NCI-H146 treated with DMSO at 0.1 percent for 48 hours (cell line): ENCODE results near the gene U2AF1L4.

Experiments
- DNase-seq: peaks from one replicate; lab custom pipeline; 2025; ENCODE audit not compliant: unreplicated experiment; lab: John Stamatoyannopoulos, UW

The U2AF1L4 gene

GRCh38 chr19:35714601-35715354 is 30.4 kb downstream of the U2AF1L4 start:
- peak; percentile 13 for DNase-seq

GRCh38 chr19:35713904-35714495 is 31.2 kb downstream of the U2AF1L4 start:
- DNase-seq: no peak

GRCh38 chr19:35713506-35713850 is 31.7 kb downstream of the U2AF1L4 start:
- DNase-seq: no peak

- DNase-seq: no peak
Measured at GRCh38 chr19:35712567-35713505, 32.4 kb downstream of the U2AF1L4 start.

- no peak for DNase-seq
Measured at GRCh38 chr19:35710784-35711723, 34.2 kb downstream of the U2AF1L4 start.

- no peak for DNase-seq
Measured at GRCh38 chr19:35708391-35708790, 36.8 kb downstream of the U2AF1L4 start.

GRCh38 chr19:35704218-35704617 is 41.0 kb downstream of the U2AF1L4 start, which contains the start of gene ZBTB32:
Gene ZBTB32, plus strand, starts transcription at chr19:35704558. Its CDS starts 10,069 bp downstream, at chr19:35714627.
- no peak for DNase-seq

- no peak for DNase-seq
Measured at GRCh38 chr19:35703343-35703742, 41.9 kb downstream of the U2AF1L4 start.

- peak; percentile 98 for DNase-seq
Measured at GRCh38 chr19:35702223-35703012, 42.8 kb downstream of the U2AF1L4 start.

- DNase-seq: no peak
Measured at GRCh38 chr19:35696835-35697234, 48.4 kb downstream of the U2AF1L4 start.

GRCh38 chr19:35695895-35696422 is 49.3 kb downstream of the U2AF1L4 start:
- no peak for DNase-seq

GRCh38 chr19:35693835-35694599 is 51.2 kb downstream of the U2AF1L4 start:
- peak; percentile 82 for DNase-seq

GRCh38 chr19:35693422-35693821 is 51.8 kb downstream of the U2AF1L4 start:
- no peak for DNase-seq
